HG02588 (cell line): ENCODE measurements around the gene IMPACT.

Experiments
- ATAC-seq: cut with Tn5 transposase; IDR thresholded peaks from one replicate; pipeline ENCODE4 v1.9.1; 2021; ENCODE audit warnings: mild to moderate bottlenecking, moderate library complexity; ENCODE audit not compliant: unreplicated experiment

Gene IMPACT

DNA sequence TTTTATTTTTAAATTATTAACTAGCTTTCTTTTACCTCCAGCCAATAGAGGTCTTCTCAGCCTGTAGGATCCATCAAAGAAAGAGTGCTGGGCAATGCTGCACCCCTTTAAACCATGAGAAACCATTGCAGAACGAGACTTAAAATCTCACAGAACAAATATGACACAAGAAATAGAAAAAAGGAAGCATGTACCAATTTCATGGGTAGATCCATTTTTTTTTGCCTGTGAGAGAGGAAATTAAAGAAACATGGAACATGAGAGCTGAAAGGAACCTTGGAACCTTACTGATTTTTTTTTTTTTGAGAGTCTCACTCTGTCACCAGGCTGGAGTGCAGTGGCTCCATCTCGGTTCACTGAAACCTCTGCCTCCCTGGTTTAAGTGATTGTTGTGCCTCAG, 47.9 kb downstream of the IMPACT start:
- ATAC-seq, result no peak

DNA sequence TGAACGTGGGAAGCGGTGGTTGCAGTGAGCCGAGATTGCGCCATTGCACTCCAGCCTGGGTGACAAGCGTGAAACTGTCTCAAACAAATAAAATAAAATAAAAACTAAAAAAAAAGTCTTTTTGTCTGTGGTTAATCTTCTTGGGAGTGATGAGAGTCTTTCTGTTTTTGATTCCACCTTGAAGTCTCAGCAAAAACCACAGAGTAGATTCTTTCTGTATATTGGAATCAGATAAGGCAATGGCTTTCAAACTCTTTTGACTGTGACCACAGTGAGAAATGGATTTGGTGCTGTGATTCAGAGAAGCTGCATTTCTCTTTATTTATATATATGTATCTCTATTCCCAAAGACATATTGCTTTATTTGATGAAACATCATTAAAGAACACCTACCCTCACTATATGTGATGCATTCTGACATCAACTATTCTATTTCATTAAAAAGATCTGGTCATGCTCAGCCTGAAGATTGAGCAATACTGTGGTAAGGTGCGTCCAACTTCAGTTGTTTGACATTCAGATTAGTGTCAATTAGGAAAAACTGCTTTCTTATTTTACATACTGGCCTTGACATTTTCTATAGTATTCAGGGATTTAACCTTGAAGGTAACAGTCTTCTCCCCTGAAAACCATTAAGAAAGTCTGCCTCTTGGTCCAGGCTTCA, 49.6 kb downstream of the IMPACT start:
- no peak for ATAC-seq

DNA sequence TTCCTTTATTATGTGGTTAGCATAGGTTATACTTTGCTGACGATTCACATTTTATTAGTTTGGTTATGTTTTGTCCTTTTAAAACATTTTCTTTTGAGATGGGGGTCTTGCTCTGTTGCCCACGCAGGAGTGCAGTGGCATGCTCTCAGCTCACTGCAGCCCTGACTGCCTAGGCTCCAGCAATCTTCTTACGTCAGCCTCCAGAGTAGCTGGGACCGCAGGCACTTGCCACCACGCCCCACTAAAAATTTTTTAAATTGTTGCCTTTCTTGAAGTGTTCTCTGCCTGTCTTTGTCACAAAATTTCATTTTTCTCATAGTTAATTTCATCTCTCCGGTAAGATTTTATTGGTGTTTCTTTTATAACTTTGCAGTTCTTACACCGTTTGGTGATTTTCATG, 52.9 kb downstream of the IMPACT start:
- ATAC-seq, result no peak

DNA sequence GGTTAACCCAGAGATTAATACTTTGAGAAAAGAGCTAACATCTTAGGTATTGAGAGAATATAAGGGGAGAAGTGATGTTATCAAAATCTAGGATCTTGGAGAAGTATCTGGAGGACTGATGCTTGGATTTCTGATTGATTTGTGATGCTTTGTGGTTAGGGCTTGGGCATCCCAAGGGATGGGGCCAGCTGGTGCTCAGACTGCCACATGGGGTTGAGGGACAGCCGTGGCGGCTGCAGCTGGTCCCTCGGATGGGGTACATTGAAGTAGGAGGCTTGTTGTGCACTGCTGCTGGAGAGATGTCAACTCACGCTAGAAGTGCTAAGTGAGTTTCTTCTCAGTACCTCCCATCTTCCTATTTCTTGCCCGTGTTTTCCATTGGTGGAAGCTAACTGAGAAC, 56.4 kb downstream of the IMPACT start:
- ATAC-seq, result no peak

DNA sequence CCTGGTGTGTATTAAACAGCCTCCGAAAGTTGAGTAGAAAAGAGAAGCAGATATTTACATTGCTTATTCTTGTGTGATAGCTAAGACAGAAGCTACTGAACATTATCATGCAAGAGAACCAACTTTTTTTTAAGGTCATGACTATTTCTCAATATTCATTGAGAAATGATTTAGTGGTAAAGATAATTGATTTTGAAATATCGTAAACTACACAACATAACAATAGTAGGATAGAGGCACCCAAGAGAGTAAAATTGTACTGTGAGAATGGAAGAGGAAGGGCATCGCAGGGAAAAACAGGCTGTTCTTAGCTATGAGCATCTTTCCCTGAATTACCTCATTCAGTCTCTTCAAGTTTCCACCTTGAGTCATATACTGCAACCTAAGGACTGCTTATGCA, 59.2 kb downstream of the IMPACT start:
- no peak for ATAC-seq

DNA sequence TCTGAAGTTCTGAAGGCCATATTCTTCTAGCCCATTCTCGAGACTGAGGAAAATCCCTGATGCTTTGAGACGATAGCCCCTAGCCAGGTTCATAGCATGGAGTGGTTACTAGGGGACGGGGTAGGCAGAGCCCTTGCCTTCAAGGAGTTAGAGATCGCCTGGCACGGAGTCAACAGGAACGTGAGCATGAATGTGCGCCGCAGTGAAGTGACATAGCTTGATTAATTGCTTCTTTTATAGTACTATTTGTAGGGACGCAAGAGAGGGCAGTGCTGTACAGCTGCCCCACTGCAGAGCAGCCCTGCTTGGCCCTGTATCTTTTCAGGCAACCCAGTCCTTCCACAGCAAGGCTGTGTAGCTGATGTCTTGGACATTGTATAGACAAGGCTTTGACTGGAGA, 60.2 kb downstream of the IMPACT start:
- ATAC-seq, result no peak

DNA sequence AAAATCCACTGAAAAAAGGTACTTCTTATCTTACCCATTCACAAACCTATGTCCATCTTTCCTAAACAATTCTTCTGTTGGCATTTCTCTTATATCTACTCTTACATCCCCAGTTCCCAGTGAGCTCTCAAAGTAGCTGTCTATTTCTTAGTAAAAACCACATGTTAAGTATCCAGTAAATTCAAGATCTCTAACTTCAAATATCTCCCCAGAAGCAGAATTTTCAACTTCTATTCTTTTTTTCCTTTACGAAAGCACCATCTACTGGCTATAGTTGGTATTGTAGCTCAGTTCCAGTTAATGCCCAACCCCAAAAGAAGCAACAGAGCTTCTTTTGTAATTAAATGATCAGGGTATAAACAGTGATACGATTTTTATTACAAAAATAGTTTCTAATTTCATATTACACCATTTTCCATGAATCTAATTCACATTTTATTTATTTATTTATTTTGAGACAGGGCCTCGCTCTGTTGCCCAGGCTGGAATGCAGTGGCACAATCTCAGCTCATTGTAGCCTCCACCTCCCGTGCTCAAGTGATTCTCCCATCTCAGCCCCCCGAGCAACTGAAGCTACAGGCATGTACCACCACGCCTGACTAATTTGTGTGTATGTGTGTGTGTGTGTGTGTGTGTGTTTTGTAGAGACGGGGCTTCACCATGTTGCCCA, 62.5 kb downstream of the IMPACT start:
- no peak for ATAC-seq

DNA sequence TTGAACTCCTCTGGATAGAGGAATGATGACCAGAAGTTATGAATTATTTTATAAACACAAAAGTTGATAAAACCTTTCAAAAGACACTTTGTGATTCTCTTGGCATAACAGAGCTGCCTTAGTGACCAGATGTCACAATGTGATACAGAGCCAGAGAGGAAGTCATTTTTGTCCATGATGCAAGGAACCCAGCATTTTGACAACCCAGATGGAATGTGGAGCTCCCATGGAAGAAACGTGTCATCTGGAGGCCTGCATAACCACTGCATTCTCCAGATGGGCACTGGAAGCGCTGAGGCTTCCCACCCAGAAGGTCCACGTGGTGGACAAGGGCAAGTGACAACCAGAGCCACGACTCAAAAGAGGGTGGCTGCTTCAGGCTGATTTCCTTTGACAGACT, 64.1 kb downstream of the IMPACT start:
- no peak for ATAC-seq

DNA sequence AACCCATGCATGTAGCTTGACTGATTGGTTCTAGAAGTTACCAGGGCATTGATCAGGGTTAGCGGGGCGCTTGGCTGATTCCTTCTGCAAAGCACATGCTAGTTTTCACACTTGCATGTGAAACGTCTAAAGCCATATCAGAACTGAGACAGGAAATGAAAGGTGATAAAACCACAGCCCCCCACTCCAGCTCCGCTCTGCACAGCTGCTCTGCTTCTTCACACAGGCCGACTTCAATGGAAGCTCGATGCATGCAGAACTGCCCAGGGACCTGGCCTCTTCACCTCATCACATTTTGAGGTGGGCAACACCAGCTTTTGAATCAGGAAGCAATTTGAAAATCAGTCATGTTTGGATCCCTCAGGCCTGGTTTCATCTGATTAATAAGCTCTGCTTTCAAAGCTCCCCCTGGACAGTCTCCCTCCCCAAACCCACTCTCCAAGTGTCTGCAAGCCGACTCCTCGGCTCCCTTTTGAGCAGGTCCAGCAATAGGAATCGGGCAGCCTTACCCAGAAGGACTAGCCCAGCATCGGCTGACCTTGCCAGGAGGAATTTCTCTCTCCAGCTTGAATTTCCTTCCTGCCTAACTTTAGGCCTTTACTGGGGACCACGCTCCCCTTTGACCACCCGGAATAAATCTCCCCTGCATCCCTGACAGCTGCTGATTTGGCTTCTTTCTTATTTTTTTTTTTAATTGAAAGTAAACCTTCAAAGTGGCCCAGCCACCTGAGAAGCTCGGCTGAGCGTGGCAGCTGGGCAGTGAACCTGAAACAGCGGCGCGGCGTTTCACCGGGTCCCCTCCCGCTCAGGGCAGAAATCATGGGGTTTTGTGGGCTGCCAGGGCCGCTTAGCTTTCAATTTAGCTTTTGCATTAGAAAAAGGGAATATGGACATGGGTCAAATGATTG, 65.7 kb downstream of the IMPACT start:
- ATAC-seq, result peak; percentile 74

DNA sequence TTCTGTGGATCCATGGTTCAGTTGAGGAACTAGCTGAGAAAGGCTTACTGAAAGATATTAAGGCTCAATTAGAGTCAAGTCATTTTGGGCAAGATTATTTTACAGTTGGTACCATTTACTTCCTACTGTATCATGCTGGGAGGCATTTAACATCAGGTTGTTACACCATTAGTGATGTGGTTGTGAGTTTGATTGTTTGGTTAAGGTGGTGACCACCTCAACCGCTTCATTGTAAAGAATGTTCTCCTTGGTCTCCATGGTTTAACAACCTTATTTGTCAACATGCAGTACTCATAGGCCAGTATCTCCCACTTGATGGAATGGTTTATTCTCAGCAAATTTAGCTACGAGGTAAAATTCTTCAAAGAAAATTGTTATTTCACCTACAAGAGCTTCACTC, 68.1 kb downstream of the IMPACT start:
- ATAC-seq, result no peak

DNA sequence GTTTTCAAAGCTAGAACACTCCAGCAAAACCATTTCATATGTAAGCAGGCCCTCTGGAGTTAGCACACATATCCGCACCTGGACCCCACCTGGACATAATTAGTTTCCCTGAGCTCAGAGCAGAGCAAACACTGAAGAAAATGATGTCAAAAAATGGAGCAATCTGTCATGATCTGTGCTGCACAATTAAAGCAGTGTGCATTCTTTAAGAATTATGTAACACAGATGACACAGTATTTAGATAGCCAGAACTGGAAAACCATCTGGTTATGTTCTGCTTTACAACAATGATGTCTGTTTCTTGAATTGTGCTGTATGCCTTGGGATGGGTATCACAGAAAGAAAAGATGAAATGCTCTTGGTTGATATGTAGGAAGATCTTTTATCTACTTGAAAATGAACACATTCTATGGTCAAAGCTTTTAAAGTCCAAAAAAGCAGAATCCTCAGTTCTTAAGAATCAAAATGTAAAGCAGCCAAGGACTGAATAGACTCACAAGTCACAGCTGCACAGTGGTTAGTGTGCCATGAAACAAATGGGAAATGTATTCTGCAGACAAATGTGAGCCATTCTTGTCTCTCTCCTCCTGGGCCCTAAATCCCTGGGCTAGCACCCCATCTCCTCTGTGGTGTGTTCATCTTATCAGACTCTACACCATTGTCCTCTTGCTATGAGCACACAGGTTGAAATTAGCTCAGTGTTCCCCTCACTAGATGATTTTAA, 70.7 kb downstream of the IMPACT start:
- ATAC-seq, result no peak

DNA sequence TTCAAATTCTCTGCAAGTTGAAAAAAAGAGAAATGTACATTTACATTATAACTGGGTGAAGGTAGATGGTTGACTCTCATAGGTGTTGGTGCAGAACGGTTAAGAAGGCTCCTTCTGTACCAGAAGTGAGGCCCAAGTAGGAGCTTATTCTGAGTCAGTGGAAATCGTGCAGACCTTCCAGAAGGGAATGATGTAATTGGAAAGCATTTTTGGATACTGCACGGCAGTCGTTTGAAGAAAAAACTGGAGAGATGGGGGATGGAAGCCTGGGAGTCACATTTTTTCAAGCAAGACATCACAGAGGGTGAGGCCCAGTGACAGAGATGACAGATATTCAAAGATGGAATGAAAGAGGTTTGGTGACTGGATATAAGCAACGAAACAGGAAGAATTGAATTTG, 73.3 kb downstream of the IMPACT start:
- ATAC-seq, result no peak

DNA sequence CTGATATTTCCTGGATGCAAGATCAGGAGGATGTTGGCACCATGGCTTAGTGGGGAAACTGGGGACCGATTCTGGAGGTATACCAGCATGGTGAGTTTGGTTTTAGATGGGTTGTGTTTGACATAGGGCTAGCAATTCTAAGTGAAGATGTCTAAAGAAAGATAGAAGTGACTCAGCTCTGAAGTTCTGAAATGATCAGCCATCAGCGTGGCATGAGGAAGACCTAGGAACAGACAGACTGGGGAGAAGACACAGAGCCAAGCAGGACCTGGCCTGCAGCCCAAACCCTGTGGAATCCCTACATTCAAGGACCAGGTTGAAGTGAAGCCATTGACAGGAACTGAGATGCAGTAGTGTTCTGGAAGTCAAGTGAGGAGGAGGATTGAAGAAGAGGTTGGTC, 73.7 kb downstream of the IMPACT start:
- no peak for ATAC-seq

DNA sequence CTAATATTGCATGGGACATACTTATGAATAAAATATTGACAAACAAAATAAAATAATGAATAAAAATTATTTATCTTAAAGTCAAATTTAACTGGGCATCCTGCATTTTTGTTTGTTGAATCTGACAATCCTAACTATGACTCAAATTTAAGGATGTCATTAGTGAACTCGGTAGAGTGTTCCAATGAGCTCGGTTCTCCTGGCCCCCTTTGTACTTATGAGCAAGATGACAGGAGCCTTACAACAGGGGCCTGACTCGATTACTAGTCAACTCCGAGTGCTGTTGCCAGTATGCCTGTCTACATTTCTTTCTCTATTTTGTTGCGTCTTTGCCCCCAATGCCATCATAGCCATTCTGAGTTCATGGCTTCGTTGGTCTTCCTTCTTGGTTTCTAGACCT, 74.3 kb downstream of the IMPACT start:
- no peak for ATAC-seq

DNA sequence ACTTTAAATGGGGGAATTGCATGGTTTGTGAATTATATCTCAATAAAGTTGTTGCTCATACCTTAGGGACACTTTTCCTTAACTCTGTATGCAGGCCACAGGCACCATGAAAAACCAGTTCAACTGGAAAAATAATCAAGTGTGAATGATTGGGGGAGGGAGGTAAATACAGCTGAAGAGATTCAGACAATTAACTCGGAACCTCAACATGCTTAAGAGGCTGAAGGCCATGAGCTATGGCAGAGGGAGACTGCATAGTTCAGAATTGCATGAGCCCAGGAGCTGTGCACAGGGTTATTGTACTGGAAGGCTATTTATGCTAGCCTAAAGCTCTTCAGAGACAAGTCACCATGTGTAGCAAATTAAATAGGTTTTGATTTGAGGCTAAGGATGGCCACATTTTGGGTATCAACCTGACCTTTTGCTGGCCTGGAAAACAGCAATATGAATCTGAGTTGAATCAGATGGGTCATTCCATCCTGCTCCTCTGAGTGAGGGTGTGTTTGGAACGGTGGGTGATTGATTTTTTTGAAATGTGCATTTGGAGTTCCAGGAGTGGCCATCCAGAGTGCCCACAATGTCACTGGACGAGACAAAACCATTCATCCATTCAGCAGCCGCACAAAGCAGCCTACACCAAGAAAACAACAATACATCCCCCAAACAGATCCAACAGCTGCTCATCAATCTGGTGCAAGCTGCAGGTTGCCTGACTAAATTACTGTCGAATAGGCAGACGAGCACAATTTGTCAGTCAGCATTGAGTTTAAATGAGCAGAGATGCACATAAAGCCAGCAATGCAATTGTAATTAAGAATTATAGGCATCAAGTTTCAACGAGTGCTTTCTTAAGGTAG, 76.4 kb downstream of the IMPACT start:
- ATAC-seq, result no peak
